PC-3 (cell line): Measurements from ENCODE around the gene PCSK1. TPM values are rescaled to one million over a fixed set of nuclear protein-coding genes. Genes with fewer than 3 reads are reported as not detected.
A peak's percentile ranks its signal among the peaks of the same experiment; 100 is the strongest.

Experiments used
- ATAC-seq: fragments of 200-7000 bp; cut with Tn5 transposase; 2 replicates; pipeline ENCODE4 v1.9.1; 2020; ENCODE audit warnings: mild to moderate bottlenecking, moderate library complexity
- BruUV-seq: library from RNA; stranded (reverse); fragments of 400-500 nt; replicated peaks from 2 replicates; lab custom pipeline; 2021; lab: Mats Ljungman, UMichigan
- CTCF ChIA-PET: fragments of 300-600 bp; sonication (Branson Sonifier 250); formaldehyde crosslinking; loops from one replicate; lab custom pipeline; 2022; ENCODE audit warnings: antibody characterized with exemption; lab: Charles Lee
- POLR2A ChIA-PET: fragments of 300-600 bp; sonication (Branson Sonifier 250); formaldehyde crosslinking; loops from one replicate; lab custom pipeline; 2022; ENCODE audit warnings: antibody characterized with exemption; ENCODE audit not compliant: unreplicated experiment; lab: Charles Lee
- DNase-seq: peaks from one replicate; pipeline ENCODE4 v3.0.0-alpha.2; 2015
- H2AFZ ChIP-seq: fragments of 300-600 bp; sonication (generic); 2 replicates; pipeline ENCODE4 v1.6.0; 2016; ENCODE audit warnings: antibody characterized with exemption, low read length
- H3F3A ChIP-seq: fragments of 300-600 bp; sonication (generic); one replicate; pipeline ENCODE4 v1.6.0; 2017; ENCODE audit warnings: antibody characterized with exemption, low read length, control low read depth, mild to moderate bottlenecking; ENCODE audit not compliant: unreplicated experiment
- H3K27ac ChIP-seq: fragments of 300-600 bp; sonication (generic); 2 replicates; pipeline ENCODE4 v1.5.1; 2016; ENCODE audit warnings: mild to moderate bottlenecking, low read length
- H3K27me3 ChIP-seq: fragments of 300-600 bp; sonication (generic); 2 replicates; pipeline ENCODE4 v1.6.1; 2016; ENCODE audit warnings: low read length, mixed read lengths
- H3K36me3 ChIP-seq: fragments of 300-600 bp; sonication (generic); 2 replicates; pipeline ENCODE4 v1.6.1; 2016; ENCODE audit warnings: low read depth, mixed run types, low read length, mixed read lengths
- H3K4me1 ChIP-seq: fragments of 300-600 bp; sonication (generic); 2 replicates; pipeline ENCODE4 v1.5.1; 2016; ENCODE audit warnings: low read length; ENCODE audit not compliant: insufficient read depth
- H3K4me2 ChIP-seq: fragments of 300-600 bp; sonication (generic); 2 replicates; pipeline ENCODE4 v1.6.0; 2016; ENCODE audit warnings: low read length
- H3K4me3 ChIP-seq: fragments of 300-600 bp; sonication (generic); 2 replicates; pipeline ENCODE4 v1.5.1; 2016; ENCODE audit warnings: mild to moderate bottlenecking, low read length, mixed read lengths
- H3K79me2 ChIP-seq: fragments of 300-600 bp; sonication (generic); 2 replicates; pipeline ENCODE4 v1.6.1; 2017; ENCODE audit warnings: low read length, mixed read lengths
- H3K9ac ChIP-seq: fragments of 300-600 bp; sonication (generic); 2 replicates; pipeline ENCODE4 v1.6.0; 2016; ENCODE audit warnings: mild to moderate bottlenecking, low read length
- H3K9me2 ChIP-seq: fragments of 300-600 bp; sonication (generic); replicated peaks from 2 replicates; pipeline ENCODE4 v1.6.1; 2016; ENCODE audit warnings: mixed run types, low read length, mixed read lengths
- H3K9me3 ChIP-seq: fragments of 300-600 bp; sonication (generic); 2 replicates; pipeline ENCODE4 v1.6.1; 2016; ENCODE audit warnings: low read length, mixed read lengths
- H4K20me1 ChIP-seq: fragments of 300-600 bp; sonication (generic); 2 replicates; pipeline ENCODE4 v1.6.1; 2016; ENCODE audit warnings: low read length, mixed read lengths
- EZH2 ChIP-seq: fragments of 300-600 bp; sonication (generic); IDR thresholded peaks from one replicate; pipeline ENCODE4 v1.6.1; 2017; ENCODE audit warnings: antibody characterized with exemption, mild to moderate bottlenecking, low read length; ENCODE audit not compliant: unreplicated experiment
- EZH2phosphoT487 ChIP-seq: fragments of 300-600 bp; sonication (generic); IDR thresholded peaks from 2 replicates; pipeline ENCODE4 v1.6.1; 2018; ENCODE audit warnings: mild to moderate bottlenecking, antibody characterized with exemption, low read length, borderline replicate concordance
- intact Hi-C: fragments of 100-400 bp; cut with micrococcal nuclease; formaldehyde crosslinking; loops from 2 replicates; pipeline ENCODE4 v1.9.0; 2023
- total RNA-seq: library from RNA; depleted of rRNA; stranded (reverse); fragments of >200 nt; gene quantifications from 2 replicates; pipeline ENCODE4 v1.2.3, GENCODE V29; 2014
- TF ChIP-seq, protein P1 (sequence below): fragments of 300-600 bp; sonication (generic); conservative IDR thresholded peaks from 2 replicates; pipeline ENCODE4 v1.5.1; 2017; ENCODE audit warnings: antibody characterized with exemption, low read depth, mild to moderate bottlenecking, low read length

The PCSK1 gene
- total RNA-seq, 1 experiment from 2014 or later: not detected

DNA sequence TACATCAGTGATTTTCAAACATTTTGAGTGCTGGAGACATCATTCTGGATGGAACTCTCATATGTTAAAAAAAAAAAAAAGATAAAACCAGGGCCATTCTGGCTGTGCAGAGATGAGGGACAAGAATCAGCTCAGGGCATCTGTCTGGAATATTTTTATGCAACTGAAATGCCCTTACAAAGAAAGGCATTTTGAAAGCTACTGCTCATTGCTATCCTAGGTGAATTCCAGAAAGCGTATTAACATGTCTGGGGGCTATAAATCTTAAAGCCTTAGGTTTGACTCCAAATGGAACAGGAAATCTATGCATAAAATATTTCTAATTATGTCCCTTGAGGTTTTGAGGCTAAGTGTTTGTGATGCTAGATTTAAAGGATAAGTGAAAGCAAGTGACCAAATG lies 14.9 kb upstream of the PCSK1 start:
- Histone ChIP-seq H3K36me3 (no peaks in the 10 kb centered on the region), H3K9me2 (no peaks in the 10 kb centered on the region), H3K9ac (no peak overlapping the region), H3K79me2 (no peaks in the 10 kb centered on the region), H3K4me1 (no peaks in the 10 kb centered on the region), H3K27ac (no peak overlapping the region), H3K27me3 (peaks cover 22% of the 10 kb centered on the region; the same call in 1 of the 2 replicates), H3F3A (no peaks in the 10 kb centered on the region), H3K9me3 (no peaks in the 10 kb centered on the region), H3K4me3 (no peak overlapping the region), H2AFZ (no peak overlapping the region), H4K20me1 (no peaks in the 10 kb centered on the region), H3K4me2 (no peak overlapping the region)
- ChIA-PET CTCF (no interaction called here), POLR2A (no interaction called here)
- BruUV-seq: no TSS peak
- intact Hi-C loops: no loop called here
- ATAC-seq (no peak), DNase-seq (no peak)
- TF ChIP-seq EZH2phosphoT487 (no peak), EZH2 (no peak)
- TF ChIP-seq, protein P1, sequence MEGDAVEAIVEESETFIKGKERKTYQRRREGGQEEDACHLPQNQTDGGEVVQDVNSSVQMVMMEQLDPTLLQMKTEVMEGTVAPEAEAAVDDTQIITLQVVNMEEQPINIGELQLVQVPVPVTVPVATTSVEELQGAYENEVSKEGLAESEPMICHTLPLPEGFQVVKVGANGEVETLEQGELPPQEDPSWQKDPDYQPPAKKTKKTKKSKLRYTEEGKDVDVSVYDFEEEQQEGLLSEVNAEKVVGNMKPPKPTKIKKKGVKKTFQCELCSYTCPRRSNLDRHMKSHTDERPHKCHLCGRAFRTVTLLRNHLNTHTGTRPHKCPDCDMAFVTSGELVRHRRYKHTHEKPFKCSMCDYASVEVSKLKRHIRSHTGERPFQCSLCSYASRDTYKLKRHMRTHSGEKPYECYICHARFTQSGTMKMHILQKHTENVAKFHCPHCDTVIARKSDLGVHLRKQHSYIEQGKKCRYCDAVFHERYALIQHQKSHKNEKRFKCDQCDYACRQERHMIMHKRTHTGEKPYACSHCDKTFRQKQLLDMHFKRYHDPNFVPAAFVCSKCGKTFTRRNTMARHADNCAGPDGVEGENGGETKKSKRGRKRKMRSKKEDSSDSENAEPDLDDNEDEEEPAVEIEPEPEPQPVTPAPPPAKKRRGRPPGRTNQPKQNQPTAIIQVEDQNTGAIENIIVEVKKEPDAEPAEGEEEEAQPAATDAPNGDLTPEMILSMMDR: no peak

DNA sequence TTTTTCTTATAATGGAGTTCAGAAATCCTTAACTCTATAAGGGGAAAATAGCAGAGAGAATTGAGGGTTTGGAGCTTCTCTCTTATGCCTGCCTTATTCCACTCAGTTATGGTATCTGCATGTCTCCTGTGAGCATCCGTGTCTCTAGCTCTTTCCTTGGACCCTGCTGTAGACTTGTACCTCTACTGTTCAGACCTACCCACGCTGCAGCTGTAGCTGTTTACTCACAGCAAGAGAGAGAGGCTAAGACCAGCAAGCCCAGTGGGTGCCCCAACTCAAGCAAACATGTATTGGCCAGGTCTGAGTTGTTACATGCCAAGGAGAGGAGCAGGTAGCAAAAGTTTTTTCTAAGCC lies 7.1 kb upstream of the PCSK1 start:
- TF ChIP-seq, protein P1: no peak; the same call in 1 of the 2 replicates
- TF ChIP-seq EZH2phosphoT487 (no peak), EZH2 (no peak)
- no peaks in the 10 kb centered on the region for H3K9me3 ChIP-seq
- no peaks in the 10 kb centered on the region for H3K79me2 ChIP-seq
- DNase-seq: no peak
- no peaks in the 10 kb centered on the region for H4K20me1 ChIP-seq
- no peak overlapping the region for H3K4me3 ChIP-seq
- ATAC-seq: no peak
- ChIA-PET CTCF (interaction anchor here (0.7 kb wide), 3 partner anchors 53 to 111 kb away, joined by 4 to 6 read pairs (median 5); no protein-coding TSS in a partner anchor), POLR2A (no interaction called here)
- BruUV-seq: no TSS peak
- no peak overlapping the region for H3K4me2 ChIP-seq
- no peak overlapping the region for H2AFZ ChIP-seq
- no peaks in the 10 kb centered on the region for H3K36me3 ChIP-seq
- peaks cover 16% of the 10 kb centered on the region; the same call in 1 of the 2 replicates for H3K27me3 ChIP-seq
- H3K27ac ChIP-seq: no peak overlapping the region
- intact Hi-C loops: no loop called here
- H3K9me2 ChIP-seq: no peaks in the 10 kb centered on the region
- H3K9ac ChIP-seq: no peak overlapping the region
- no peaks in the 10 kb centered on the region for H3K4me1 ChIP-seq
- no peaks in the 10 kb centered on the region for H3F3A ChIP-seq

DNA sequence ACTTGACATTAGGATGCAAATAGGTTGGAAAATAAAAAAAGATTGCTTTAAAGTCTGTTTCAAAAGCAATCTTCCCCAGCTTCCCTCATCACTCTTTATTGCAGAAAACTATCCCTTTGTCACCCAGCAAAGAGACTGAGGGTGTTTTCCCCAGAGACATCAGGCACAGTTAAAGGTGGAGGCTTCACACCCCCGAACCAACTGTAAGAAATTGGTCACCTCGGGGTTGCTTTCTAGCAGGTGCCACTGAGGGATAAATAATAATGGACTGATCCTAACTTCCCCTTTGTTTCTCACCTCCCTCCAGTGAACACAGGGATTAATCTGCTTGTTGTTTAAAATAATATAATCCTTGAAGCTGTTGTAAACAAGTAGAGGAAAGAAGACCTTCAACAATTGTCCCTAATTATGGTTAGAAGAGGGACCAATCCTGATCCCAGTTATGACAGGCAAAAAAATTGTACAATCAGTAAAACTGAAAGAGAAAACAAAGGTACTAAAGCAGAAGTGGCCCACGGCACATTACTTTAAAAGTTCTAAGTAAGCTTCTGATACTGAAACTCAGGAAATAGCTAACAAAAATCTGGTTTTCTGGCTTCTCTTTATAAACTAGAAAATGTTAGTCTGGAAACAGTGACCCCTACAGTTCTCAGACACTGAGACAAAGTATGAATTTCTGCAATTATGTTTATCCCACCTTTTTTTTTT lies 6.6 kb upstream of the PCSK1 start:
- Histone ChIP-seq H2AFZ (no peak overlapping the region), H4K20me1 (no peaks in the 10 kb centered on the region), H3K27ac (no peak overlapping the region), H3K27me3 (peaks cover 13% of the 10 kb centered on the region; the same call in 1 of the 2 replicates), H3K4me1 (no peaks in the 10 kb centered on the region), H3K4me2 (no peak overlapping the region), H3K9ac (no peak overlapping the region), H3K36me3 (no peaks in the 10 kb centered on the region), H3K4me3 (no peak overlapping the region), H3K9me2 (no peaks in the 10 kb centered on the region), H3K79me2 (no peaks in the 10 kb centered on the region), H3K9me3 (no peaks in the 10 kb centered on the region), H3F3A (no peaks in the 10 kb centered on the region)
- DNase-seq (peak; percentile 2), ATAC-seq (no peak)
- no peak for TF ChIP-seq EZH2
- TF ChIP-seq, protein P1: peak; percentile 40; the same call in 1 of the 2 replicates
- no peak for TF ChIP-seq EZH2phosphoT487
- intact Hi-C loops: loop anchor here (5.0 kb wide), 1 partner anchor 92 kb away; no protein-coding TSS in a partner anchor
- BruUV-seq: no TSS peak
- ChIA-PET CTCF (interaction anchor here (0.7 kb wide), 3 partner anchors 54 to 110 kb away, joined by 4 to 6 read pairs (median 5); no protein-coding TSS in a partner anchor), POLR2A (no interaction called here)
